Caki2 (cell line): ENCODE measurements around the gene CNPY4. TPM values are rescaled to one million over a fixed set of nuclear protein-coding genes. Genes with fewer than 3 reads are reported as not detected.

Experiments
- DNase-seq: peaks from one replicate; pipeline ENCODE4 v3.0.0-alpha.2; 2015; ENCODE audit warnings: low read depth
- in situ Hi-C: cut with HindIII; loops from 2 replicates; pipeline ENCODE4 v1.10.0; 2016; ENCODE audit warnings: low sequenced_read_pairs, low pct_unique_long_range_greater_than_20kb, mixed read lengths
- total RNA-seq: library from RNA; depleted of rRNA; stranded (reverse); fragments of >200 nt; shearing (Covaris generic); gene quantifications from 2 replicates; pipeline ENCODE4 v1.2.3, GENCODE V29; 2014; ENCODE audit warnings: low replicate concordance

Gene CNPY4
- total RNA-seq, 1 experiment from 2014 or later, result 25.8 TPM

DNA sequence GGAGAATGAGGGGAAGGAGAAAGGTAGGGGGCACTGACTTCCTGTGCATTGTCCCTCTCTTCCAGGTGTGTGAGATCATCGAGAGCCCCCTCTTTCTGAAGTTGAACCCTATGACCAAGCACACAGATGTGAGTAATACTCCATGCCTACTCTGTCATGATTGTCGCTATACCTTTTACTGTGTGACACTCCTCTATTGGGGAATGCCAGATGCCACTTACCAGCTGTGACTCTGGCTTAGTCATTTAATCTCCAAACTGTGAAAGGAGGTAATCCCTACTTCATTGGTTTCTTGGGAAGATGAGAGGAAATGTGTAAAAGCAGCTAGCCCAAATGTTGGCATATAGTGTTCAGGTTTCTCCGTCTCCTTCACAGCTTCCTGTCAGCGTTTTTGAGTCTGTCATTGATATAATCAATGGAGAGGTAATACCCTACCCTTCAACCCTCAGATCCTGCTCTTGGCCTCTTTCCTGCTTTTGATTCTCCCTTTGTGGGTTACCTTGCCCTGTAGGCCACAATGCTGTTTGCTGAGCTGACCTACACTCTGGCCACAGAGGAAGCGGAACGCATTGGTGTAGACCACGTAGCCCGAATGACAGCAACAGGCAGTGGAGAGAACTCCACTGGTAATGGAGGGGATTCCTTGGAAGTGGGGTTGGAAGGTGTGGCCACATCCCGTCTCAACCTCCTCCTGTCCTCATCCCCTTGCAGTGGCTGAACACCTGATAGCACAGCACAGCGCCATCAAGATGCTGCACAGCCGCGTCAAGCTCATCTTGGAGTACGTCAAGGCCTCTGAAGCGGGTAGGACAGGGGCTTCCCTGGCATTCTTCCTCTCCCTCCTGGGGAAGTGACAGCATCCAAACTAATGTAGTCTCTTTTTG is 28.7 kb upstream of the CNPY4 start:
- DNase-seq, result no peak
- in situ Hi-C loops, result no loop called here

DNA sequence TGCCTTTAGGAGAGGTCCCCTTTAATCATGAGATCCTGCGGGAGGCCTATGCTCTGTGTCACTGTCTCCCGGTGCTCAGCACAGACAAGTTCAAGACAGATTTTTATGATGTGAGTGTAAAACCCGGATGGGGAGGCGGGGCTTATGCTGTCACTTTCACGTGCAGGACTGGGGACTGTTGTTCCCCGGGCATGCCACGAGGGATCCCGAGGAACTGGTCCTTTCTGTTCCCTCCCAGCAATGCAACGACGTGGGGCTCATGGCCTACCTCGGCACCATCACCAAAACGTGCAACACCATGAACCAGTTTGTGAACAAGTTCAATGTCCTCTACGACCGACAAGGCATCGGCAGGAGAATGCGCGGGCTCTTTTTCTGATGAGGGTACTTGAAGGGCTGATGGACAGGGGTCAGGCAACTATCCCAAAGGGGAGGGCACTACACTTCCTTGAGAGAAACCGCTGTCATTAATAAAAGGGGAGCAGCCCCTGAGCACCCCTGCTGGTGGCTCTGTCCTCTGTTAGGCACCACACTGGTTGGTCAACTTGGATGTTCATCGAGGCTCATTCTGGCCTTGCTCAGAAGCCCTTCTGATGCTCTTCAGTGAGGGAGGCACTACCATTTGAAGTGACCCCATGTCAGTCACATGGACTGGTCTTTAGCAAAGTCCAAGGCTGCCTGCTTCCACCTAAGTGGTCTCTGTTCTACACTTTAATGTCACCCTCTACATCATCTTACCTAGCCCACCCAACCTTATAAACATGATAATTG is 27.8 kb upstream of the CNPY4 start:
- in situ Hi-C loops, result no loop called here
- no peak for DNase-seq

DNA sequence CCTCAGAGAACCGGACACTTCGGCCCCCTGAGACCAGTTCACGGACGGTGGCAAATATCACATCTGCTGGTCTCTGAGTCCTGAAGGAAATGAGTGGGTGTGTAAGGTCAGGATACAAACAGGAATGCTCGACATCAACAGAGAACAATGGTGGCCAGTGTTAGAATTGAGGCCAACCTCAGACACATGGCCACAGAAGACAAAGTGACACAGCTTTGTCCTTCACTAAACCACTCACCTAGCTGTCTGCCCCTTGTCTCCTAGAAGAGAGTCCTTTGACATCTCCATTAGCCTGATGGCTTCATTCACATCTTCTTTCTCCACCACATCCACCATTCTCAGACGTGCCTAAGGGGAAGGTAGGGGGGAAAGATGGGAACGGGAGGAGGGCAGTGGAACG is 26.4 kb upstream of the CNPY4 start:
- in situ Hi-C loops, result no loop called here
- DNase-seq, result no peak

DNA sequence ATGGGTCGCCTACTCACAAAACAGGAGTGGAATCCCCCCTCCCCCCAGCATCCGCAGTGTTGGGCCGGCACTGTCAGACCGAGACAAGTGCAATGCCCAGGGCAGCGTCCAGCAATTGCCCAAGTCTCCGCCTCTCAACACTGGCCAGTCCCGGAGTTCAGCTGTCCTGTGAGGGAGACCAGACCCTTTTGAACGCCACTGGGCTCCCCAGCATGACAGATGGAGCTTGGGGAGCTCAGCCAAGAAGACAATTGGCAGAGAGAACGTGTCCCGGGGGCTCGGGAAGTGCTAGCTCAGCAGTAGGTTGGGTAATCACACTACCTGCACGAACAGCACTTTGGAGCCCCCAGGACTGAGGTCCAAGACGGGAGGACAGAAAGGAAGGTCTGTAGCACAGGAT is 25.9 kb upstream of the CNPY4 start:
- in situ Hi-C loops, result no loop called here
- no peak for DNase-seq

DNA sequence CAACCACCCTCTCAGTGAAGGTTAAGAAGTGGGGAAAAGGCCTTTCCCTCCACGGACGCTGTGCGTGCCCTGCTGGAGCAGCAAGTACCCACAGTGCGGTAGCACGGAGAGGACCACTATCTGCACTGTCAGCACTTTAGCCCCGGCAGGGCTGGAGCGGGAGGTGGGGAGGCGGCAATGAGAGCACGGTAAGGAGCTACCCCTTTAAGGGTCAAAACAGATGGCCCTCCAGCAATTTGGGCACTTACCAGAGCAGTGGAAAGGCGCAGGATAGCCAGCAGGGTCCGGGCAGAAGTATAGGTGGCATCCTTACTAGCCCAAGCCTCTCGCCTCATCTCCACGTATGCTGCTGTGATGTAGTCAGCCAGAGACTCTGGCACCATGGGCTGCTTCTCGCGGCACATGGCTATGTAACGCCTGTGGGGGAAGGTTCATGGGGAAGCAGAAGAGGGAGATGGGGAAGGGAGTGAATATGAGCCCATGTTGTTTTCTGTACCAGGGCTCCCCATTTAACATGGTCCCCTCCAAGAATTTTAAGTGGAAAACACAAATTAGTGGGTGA is 25.4 kb upstream of the CNPY4 start:
- no peak for DNase-seq
- in situ Hi-C loops, result no loop called here

DNA sequence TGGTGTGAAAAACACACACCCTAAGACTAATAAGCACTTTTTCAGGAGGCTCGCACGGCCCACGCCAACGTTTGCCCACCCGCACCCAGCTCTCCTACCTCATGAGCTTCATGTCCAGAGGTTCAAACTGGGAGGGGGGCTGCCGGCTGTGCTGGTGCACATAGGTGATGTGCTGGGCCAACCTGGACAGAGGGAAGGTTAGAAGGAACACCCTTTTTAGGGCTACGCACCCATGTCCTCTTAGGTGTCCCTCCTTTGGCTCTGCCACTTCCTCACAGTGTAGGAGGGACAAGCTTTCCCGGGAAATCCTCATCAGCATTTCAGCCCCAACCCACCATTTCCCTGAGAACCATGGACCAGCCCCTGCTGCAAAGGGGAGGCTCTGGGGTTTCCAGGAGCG is 24.1 kb upstream of the CNPY4 start:
- no peak for DNase-seq
- in situ Hi-C loops, result no loop called here

DNA sequence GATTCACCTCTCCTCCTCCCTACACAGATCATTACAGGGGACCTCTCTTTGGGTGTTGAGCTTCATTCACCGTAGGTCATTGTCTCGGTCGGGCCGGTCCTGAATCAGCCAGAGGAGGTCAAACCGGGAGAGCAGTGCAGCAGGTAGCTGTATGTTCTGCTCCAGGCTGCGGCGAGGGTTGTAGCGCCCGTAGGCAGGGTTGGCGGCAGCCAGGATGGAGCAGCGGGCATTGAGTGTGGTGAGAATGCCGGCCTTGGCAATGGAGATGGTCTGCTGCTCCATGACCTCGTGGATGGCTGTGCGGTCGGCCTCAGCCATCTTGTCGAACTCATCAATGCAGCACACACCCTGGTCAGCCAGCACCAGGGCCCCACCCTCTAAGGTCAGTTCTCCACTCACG is 23.7 kb upstream of the CNPY4 start:
- in situ Hi-C loops, result no loop called here

DNA sequence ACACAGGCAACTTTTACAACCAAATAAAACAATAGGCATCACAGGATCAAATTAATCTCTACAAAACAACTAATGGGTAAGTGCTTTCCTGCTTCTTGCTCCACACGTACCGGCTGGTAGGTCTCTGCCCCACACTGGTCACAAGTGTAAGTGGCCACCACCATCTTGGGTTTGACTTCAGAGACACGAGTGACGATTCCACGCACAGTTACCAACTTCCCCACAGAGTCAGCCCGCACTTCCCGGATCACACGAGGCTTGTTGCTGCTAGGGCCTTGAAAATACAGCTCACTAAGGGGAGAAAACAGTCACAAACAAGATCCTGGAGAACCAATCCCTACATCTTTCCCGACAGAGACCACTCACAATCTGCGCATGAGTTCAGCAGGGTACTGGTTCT is 20.5 kb upstream of the CNPY4 start:
- DNase-seq, result no peak
- in situ Hi-C loops, result no loop called here

More for the DNA sequence above, 23.7 kb upstream of the CNPY4 start:
- no peak for DNase-seq

DNA sequence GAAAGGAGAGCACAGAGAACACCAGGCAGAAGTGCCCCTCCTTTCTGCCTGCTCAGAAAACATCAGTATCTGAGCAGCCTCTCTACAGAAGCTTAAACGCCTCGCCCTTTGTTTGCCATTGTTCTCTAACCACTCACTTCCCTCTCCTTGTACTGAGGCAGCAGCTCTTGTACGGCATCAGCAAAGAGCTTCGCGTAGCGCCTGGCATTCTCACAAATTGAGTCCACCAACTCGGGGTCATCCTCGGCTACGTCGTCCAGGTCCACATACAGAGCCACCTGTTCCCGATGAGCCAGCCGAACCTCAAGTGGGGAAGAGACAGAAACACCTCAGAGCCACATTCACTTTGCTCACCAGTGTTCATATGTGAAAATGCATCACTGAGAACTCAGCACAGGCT is 20.0 kb upstream of the CNPY4 start:
- no peak for DNase-seq
- in situ Hi-C loops, result no loop called here

DNA sequence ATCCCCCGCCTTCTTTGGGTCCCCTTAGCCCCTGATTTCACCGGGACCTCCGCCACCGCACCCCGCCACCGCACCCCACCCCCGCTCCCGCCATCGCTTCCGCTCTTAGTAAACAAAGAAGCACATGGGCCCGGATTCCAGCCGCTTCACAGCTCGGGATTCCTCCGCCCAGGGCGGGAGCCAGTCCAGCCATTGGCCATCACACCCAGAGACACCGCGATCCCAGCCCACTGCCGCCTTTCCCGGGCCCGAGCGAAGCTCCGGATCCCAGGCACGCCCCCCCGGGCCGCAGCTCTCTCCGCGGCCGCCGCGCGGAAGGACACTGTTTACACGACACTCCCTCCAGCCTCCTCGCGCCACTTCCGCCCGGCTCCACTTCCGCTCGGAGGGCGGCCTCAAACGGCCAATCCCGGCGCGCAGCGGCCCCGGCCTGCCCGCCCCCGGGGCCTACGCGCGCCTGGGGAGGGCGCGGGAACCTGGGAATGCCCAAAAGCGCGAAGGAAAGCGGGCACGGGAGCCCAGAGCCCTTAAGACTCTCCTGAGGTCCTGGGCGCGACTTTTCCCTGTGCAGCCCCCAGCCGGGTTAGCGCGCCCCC is 18.9 kb upstream of the CNPY4 start:
- DNase-seq, result peak; percentile 94
- in situ Hi-C loops, result no loop called here

DNA sequence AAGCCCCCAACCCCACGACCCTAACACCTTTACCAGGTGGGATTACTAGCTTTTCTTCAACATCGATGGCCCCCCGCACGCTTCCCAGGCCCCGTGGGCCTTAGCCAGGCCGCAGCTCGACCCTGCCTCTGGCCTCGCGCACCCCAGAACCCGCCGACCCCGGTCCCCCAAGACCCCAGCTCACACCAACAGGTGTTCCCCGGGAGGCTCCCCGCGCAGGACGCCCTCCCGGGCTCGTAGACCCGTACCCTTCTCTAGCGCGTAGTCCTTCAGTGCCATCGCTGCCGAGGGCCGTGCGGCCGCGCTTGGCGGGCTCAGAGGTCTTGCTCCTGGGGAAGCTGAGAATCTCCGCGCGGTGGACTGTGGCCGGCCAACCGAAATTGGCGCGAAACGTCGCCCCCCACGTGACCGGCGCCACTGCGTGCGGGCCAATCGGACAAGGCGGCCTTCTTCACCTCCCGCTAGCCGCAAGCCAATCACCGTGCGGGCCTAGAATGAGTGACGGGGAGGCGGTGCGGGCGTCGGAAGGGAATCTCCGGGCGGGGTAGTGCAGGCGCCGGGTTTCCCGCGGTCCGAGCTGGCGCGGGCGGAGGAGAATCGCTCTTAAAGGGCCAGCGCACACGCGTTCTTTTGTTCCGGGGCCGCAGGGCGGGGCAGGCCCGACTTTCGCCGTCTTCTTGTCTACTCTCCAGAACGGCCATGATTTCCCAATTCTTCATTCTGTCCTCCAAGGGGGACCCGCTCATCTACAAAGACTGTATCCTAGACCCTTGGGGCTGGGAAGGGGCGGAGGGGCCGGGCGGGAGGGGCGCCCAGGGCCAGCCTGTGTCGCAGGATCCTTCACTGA is 18.2 kb upstream of the CNPY4 start, which contains the start of the genes AP4M1 and MCM7:
AP4M1 (plus strand) TSS at position 628 of the 847 bp plus-strand sequence; CDS start at position 700, 72 bp downstream.
MCM7 (minus strand) TSS at position 382 of the 847 bp plus-strand sequence; CDS start at position 279, 103 bp downstream.
- in situ Hi-C loops, result no loop called here
- DNase-seq, result peak; percentile 99

DNA sequence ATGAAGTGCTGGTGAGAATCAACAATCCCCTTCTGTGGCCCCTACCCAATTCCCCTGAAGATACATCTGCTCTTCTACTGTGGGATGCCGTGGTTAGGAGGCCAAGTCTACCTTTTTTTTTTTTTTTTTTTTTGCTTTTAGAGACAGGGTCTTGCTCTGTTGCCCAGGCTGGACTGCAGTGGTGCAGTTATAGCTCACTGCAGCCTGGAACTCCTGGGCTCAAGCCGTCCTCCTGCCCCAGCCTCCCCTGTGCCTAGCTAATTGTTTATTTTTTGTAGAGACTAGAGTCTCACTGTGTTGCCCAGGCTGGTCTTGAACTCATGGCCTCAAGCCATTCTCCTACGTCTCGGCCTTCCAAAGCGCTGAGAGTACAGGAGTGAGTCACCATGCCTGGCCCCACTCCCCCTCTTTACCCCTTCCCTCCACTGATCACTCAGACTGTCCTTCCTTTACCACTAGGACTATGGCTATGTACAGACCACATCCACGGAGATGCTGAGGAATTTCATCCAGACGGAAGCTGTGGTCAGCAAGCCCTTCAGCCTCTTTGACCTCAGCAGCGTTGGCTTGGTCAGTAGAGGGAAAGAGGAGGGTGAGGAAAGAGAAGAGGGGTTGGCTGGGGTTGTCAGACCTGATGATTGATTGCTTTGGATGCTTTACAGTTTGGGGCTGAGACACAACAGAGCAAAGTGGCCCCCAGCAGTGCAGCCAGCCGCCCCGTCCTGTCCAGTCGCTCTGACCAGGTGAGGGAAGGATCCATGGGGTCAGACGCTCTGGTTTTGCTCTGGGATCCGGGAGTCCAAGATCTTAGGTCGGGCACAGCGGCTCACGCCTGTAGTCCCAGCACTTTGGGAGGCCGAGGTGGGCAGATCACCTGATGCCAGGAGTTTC is 16.2 kb upstream of the CNPY4 start:
- DNase-seq, result no peak
- in situ Hi-C loops, result no loop called here

DNA sequence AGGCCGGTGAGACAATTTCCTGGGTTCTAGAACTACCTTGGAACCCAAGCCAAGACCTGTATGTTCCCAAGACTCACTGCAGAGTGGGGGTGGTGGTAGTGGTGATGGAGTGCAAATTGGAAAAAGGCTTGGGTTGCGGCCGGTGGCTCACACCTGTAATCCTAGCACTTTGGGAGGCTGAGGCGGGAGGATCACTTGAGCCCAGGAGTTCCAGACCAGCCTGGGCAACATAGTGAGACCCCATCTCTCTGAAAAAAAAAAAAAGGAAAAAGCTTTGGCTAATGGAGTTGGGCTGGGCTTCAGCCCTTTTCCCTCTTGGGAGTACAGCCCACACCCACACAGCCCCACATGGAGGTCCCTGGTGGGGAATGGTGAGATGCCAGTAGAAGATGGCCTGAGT is 13.9 kb upstream of the CNPY4 start:
- no peak for DNase-seq
- in situ Hi-C loops, result no loop called here

DNA sequence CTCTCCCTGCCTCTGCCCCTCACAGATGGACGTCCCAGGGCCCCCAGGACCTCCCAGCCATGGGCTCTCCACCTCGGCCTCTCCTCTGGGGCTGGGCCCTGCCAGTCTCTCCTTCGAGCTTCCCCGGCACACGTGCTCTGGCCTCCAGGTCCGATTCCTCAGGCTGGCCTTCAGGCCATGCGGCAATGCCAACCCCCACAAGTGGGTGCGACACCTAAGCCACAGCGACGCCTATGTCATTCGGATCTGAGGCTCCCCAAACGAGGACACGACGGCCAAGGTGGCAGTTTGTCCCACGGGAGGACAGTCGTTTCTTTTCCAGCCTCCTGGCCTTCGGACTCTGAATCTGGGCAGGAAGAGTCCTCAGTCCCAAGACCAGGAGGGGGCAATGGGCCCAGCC is 12.8 kb upstream of the CNPY4 start:
- in situ Hi-C loops, result no loop called here
- no peak for DNase-seq

DNA sequence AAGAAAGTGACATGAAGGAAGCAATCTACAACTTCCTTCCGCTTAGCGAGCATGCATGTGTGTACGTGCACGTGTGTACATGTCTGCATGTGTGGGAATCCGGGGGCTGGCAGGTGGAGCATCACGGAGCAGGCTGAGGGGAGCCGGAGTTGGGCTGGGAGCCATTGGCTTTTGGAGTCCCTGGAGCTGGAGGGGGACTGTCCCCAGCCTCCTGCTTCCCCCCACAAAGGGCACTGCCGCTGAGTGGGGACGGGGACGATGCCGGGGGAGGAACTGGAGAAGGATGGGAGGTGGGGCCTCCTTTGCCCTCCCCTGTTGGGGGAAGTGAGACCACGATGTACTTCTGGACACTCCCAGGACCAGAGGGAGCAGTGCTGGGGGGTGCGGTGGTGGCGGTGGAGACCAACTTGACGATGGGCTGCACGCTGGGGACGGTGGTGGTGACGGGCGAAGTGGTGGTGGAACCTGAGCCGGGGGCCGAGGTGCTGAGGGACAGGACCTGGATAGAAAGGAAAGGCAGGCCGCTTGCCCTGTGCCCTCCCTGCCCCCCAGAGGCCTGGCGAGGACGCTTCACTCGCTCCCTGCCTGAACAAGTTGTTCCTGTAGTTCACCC is 12.2 kb upstream of the CNPY4 start:
- no peak for DNase-seq
- in situ Hi-C loops, result no loop called here

DNA sequence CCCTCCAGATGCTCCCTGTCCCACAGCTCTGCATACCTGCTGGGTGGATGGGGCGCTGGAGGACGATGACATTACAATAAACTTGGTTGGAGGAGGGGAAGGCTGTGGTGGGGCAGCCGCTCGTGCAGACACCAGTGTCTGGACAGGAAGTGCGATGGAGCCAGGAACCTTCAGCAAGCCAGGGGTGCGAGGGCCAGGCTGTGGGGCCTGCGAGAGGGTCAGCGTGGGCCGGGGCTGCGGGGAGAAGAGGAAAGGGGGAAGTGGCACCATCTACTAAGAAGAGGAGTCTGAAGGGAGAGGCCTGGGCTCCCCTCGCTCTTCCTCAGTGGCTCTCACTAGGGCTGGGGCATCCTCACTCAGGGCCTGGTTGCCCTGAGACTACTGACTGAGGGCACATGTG is 11.5 kb upstream of the CNPY4 start:
- in situ Hi-C loops, result no loop called here
- no peak for DNase-seq
